Neutrophil (primary cell): ENCODE measurements around the gene ISOC2.

Experiments
- H3K27ac ChIP-seq: fragments of 200-600 bp; sonication (generic); 2 replicates; pipeline ENCODE4 v1.5.1; 2016; ENCODE audit warnings: mild to moderate bottlenecking, moderate library complexity
- H3K27me3 ChIP-seq: fragments of 200-600 bp; sonication (generic); 2 replicates; pipeline ENCODE4 v1.6.0; 2016; ENCODE audit warnings: mild to moderate bottlenecking
- H3K36me3 ChIP-seq: fragments of 200-600 bp; sonication (generic); 2 replicates; pipeline ENCODE4 v1.5.1; 2017
- H3K4me1 ChIP-seq, 2 experiments: fragments of 200-600 bp in 1 of 2; sonication (generic) in 1 of 2; 1 replicate in 1 of 2; 2 replicates in 1 of 2; pipeline versions ENCODE4 v1.5.1 to v1.6.1; 2013 to 2016; ENCODE audit warnings: low read depth in 1 of 2, low read length in 1 of 2, mild to moderate bottlenecking in 1 of 2, moderate library complexity in 1 of 2; ENCODE audit not compliant: control insufficient read depth in 1 of 2, insufficient read depth in 1 of 2
- H3K4me3 ChIP-seq, 2 experiments: fragments of 200-600 bp in 1 of 2; sonication (generic) in 1 of 2; 1 replicate in 1 of 2; 2 replicates in 1 of 2; pipeline ENCODE4 v1.5.1; 2013 to 2016; ENCODE audit warnings: low read depth in 1 of 2, low read length in 1 of 2, mild to moderate bottlenecking in 1 of 2, moderate library complexity in 1 of 2
- H3K9me3 ChIP-seq: fragments of 200-600 bp; sonication (generic); 2 replicates; pipeline ENCODE4 v1.5.1; 2016
- CTCF ChIP-seq: fragments of 200-600 bp; sonication (generic); IDR thresholded peaks from 2 replicates; pipeline ENCODE4 v1.5.1; 2016; ENCODE audit warnings: antibody characterized with exemption

Gene ISOC2

GRCh38 chr19:55461259-55461973 lies at the start of gene ISOC2:
Gene ISOC2, minus strand, starts transcription at chr19:55461642. Its CDS starts 5,156 bp downstream, at chr19:55456486.
- Histone ChIP-seq H3K4me1 (peaks cover 12 to 16% of the 10 kb centered on the region in 2 experiments), H3K4me3 (peak within 1 kb of the TSS; percentile 76 to 83), H3K27me3 (peaks cover 12% of the 10 kb centered on the region), H3K36me3 (no peaks in the 10 kb centered on the region), H3K9me3 (no peaks in the 10 kb centered on the region), H3K27ac (peak within 1 kb of the TSS; percentile 50)
- TF ChIP-seq CTCF: no peak

- Histone ChIP-seq H3K27ac (no peak overlapping the region), H3K4me1 (peaks cover 7 to 11% of the 10 kb centered on the region in 2 experiments), H3K36me3 (no peaks in the 10 kb centered on the region), H3K4me3 (no peak overlapping the region), H3K9me3 (no peaks in the 10 kb centered on the region), H3K27me3 (peaks cover 33% of the 10 kb centered on the region)
- no peak for TF ChIP-seq CTCF
Observed at GRCh38 chr19:55508120-55508519, 46.7 kb upstream of the ISOC2 start.

- Histone ChIP-seq H3K9me3 (no peaks in the 10 kb centered on the region), H3K36me3 (no peaks in the 10 kb centered on the region), H3K4me1 (peaks cover 7 to 11% of the 10 kb centered on the region in 2 experiments), H3K27ac (no peak overlapping the region), H3K4me3 (no peak overlapping the region), H3K27me3 (peaks cover 24% of the 10 kb centered on the region)
- no peak for TF ChIP-seq CTCF
Observed at GRCh38 chr19:55504981-55505380, 43.5 kb upstream of the ISOC2 start.

GRCh38 chr19:55504252-55504603 lies 42.8 kb upstream of the ISOC2 start:
- Histone ChIP-seq H3K9me3 (no peaks in the 10 kb centered on the region), H3K4me1 (peaks cover 7 to 11% of the 10 kb centered on the region in 2 experiments), H3K27me3 (peaks cover 21% of the 10 kb centered on the region), H3K36me3 (no peaks in the 10 kb centered on the region), H3K27ac (no peak overlapping the region), H3K4me3 (peak overlapping the region; percentile 54 to 67)
- no peak for TF ChIP-seq CTCF

- peak overlapping the region; percentile 54 to 67 for H3K4me3 ChIP-seq
- no peak overlapping the region for H3K27ac ChIP-seq
- H3K9me3 ChIP-seq: no peaks in the 10 kb centered on the region
- H3K36me3 ChIP-seq: no peaks in the 10 kb centered on the region
- peak; percentile 93 for TF ChIP-seq CTCF
- H3K27me3 ChIP-seq: peaks cover 17% of the 10 kb centered on the region
- H3K4me1 ChIP-seq: peaks cover 7 to 11% of the 10 kb centered on the region in 2 experiments
Observed at GRCh38 chr19:55503502-55504251, 42.2 kb upstream of the ISOC2 start.
